ENCODE measurements around the gene SRRM5. TPM values are rescaled to one million over a fixed set of nuclear protein-coding genes. Genes with fewer than 3 reads are reported as not detected.

SRRM5 gene
- total RNA-seq, 1 donor from 2014 or later, result not detected

- FAIRE-seq, result no peak
- no peak for DNase-seq (ENCODE audit: low read depth)
- no peak for TF ChIP-seq CTCF (IDR thresholded peaks at IDR 0.05; ENCODE audit: insufficient read depth, low read length, severe bottlenecking)
- H3K36me3 ChIP-seq (ENCODE audit: control insufficient read depth, insufficient read depth, low read length), result peaks cover 26% of the 10 kb centered on the region
- H3K27me3 ChIP-seq (ENCODE audit: control insufficient read depth, insufficient read depth, low read length), result no peaks in the 10 kb centered on the region
- H3K4me3 ChIP-seq (ENCODE audit: low read depth, low read length), result peak overlapping the region; percentile 71
Observed at GRCh38 chr19:43594081-43594697, 17.7 kb upstream of the SRRM5 start.

DNA sequence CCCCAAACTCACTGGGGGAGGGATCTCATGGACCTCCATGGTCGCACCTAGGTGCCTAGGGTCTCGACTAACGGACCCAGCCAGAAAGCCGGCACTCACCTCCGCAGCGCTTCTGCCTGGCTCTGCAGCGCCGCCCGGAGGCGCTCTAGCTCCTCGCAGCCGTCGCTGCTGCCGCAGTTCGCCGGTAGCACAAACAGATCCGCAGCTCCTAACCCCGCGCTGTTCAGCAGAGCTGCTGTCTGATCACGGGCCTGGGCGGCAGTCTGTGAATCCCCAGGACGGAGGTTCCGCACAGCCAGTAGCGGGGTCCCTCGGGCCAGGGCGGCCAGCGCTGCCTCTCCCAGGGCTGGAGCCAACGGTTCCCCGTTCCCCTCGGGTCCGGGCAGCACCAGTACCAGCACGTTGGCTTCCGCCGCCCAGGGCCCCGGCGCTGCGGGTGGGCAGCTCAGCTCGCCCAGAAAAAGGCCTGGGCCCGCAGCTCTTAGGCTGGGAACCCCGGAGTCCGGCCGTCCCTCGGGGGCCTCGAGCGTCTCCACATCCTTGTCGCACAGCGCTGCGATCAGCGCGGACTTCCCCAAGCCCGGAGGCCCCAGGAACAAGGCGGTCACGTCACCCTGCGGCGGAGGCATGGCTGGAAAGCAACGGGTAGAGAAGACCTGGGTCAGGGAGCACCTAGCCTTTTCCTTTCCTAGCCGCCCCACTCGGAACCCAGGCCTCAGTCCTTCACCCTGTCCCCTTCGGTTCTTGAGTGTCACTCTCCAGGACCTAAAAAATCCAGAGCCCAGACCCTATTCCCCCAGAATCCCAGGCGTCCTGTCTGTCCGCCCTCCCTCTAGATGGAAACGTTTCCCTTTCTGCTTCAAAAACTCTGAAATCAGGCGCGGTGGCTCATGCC is 16.9 kb upstream of the SRRM5 start:
- Histone ChIP-seq H3K4me3 (ENCODE audit: low read depth, low read length) (peak overlapping the region; percentile 71), H3K27me3 (ENCODE audit: control insufficient read depth, insufficient read depth, low read length) (no peaks in the 10 kb centered on the region), H3K36me3 (ENCODE audit: control insufficient read depth, insufficient read depth, low read length) (peaks cover 30% of the 10 kb centered on the region)
- no peak for FAIRE-seq
- peak; percentile 97 for TF ChIP-seq CTCF (IDR thresholded peaks at IDR 0.05; ENCODE audit: insufficient read depth, low read length, severe bottlenecking)
- peak; percentile 48 for DNase-seq (ENCODE audit: low read depth)

DNA sequence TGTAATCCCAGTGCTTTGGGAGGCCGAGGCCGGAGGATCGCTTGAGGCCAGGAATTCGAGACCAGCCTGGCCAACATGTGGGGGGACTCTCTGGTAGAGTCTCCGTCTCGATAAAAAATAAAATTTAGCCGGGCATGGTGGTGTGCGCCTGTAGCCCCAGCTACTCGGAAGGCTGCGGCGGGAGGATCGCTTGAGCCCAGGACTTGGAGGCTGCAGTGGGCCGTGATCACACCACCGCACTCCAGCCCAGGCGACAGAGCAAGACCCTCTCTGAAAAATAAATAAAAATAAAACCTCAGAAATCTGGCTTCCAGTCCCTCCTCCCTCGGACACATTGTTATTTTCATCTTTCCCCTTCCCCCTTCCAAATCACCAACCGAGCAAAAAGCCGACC is 16.3 kb upstream of the SRRM5 start:
- TF ChIP-seq CTCF (IDR thresholded peaks at IDR 0.05; ENCODE audit: insufficient read depth, low read length, severe bottlenecking), result no peak
- DNase-seq (ENCODE audit: low read depth) (no peak), FAIRE-seq (no peak)
- Histone ChIP-seq H3K4me3 (ENCODE audit: low read depth, low read length) (peak overlapping the region; percentile 71), H3K27me3 (ENCODE audit: control insufficient read depth, insufficient read depth, low read length) (no peaks in the 10 kb centered on the region), H3K36me3 (ENCODE audit: control insufficient read depth, insufficient read depth, low read length) (peaks cover 30% of the 10 kb centered on the region)

DNA sequence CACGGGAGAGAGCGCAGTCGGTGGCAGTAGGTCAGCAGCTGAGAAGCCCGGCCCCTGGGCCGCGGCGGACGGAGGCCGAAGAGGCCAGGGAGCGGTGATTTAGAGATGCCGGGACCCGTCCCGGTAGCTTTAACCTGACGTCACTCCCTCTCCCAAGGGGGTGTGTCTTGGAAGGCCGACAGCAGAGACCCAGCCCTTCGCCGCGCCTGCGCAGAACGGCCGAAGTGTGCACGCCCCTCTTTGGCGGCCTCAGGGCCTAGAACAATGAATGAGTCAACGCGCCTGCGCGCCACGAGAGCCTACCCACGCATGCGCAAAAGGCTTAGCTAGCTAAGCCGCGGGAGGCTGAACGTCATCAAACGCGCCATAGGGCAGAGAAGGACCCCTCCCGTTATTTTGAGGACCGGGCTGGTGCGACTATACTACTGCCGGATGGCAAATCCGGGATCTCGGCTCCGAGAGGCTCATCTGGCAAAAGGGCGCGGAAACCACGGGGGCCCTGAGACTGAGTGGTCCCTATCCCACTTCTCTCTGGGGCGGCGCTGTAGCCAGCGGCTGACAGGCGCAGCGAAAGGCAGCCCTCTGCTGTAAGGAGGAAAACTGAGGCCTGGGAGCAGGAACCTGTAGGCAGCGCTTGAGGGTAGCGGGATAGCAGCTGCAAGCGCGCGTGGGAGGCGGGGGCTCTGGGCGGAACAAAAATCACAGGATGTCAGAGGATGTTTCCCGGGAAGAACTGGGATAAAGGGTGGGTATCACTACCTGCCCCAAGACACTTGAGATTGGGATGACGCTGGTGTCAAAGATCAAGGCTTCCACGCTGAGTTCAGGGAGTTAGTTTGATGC is 15.7 kb upstream of the SRRM5 start, which contains the start of the genes IRGQ and ZNF576:
IRGQ (minus strand) TSS at position 136 of the 843 bp plus-strand sequence. CDS start 796 bp downstream, outside the sequence.
ZNF576 (plus strand) TSS at position 597 of the 843 bp plus-strand sequence. CDS start 514 bp downstream, outside the sequence.
- H3K36me3 ChIP-seq (ENCODE audit: control insufficient read depth, insufficient read depth, low read length), result peaks cover 27% of the 10 kb centered on the region
- H3K4me3 ChIP-seq (ENCODE audit: low read depth, low read length), result peak within 1 kb of the TSS; percentile 84
- FAIRE-seq, result peak; percentile 93
- no peak for TF ChIP-seq CTCF (IDR thresholded peaks at IDR 0.05; ENCODE audit: insufficient read depth, low read length, severe bottlenecking)
- H3K27me3 ChIP-seq (ENCODE audit: control insufficient read depth, insufficient read depth, low read length), result no peaks in the 10 kb centered on the region
- peak; percentile 99 for DNase-seq (ENCODE audit: low read depth)

- H3K36me3 ChIP-seq (ENCODE audit: control insufficient read depth, insufficient read depth, low read length), result peaks cover 27% of the 10 kb centered on the region
- no peak for FAIRE-seq
- DNase-seq (ENCODE audit: low read depth), result no peak
- H3K27me3 ChIP-seq (ENCODE audit: control insufficient read depth, insufficient read depth, low read length), result no peaks in the 10 kb centered on the region
- H3K4me3 ChIP-seq (ENCODE audit: low read depth, low read length), result peak overlapping the region; percentile 84
- no peak for TF ChIP-seq CTCF (IDR thresholded peaks at IDR 0.05; ENCODE audit: insufficient read depth, low read length, severe bottlenecking)
Observed at GRCh38 chr19:43596842-43597461, 14.9 kb upstream of the SRRM5 start.
